ENCODE measurements around the gene DDX39A. TPM values are rescaled to one million over a fixed set of nuclear protein-coding genes. Genes with fewer than 3 reads are reported as not detected.

The DDX39A gene
- total RNA-seq, 2 donors from 2014 or later = 25.5 to 29.8 TPM

- Histone ChIP-seq H3K36me3 (peaks cover 52% of the 10 kb centered on the region), H3K27ac (no peak overlapping the region), H3K9me3 (no peaks in the 10 kb centered on the region), H3K27me3 (no peaks in the 10 kb centered on the region), H3K4me1 (no peaks in the 10 kb centered on the region), H3K4me3 (no peak overlapping the region)
- TF ChIP-seq CTCF (IDR thresholded peaks at IDR 0.05) = no peak
- no peak for DNase-seq (ENCODE audit: low spot score)
Measured at GRCh38 chr19:14395710-14396336, 23.3 kb downstream of the DDX39A start.

- DNase-seq (ENCODE audit: low spot score) = no peak
- Histone ChIP-seq H3K27ac (no peak overlapping the region), H3K36me3 (peaks cover 50% of the 10 kb centered on the region), H3K27me3 (no peaks in the 10 kb centered on the region), H3K9me3 (no peaks in the 10 kb centered on the region), H3K4me1 (no peaks in the 10 kb centered on the region), H3K4me3 (no peak overlapping the region)
- TF ChIP-seq CTCF (IDR thresholded peaks at IDR 0.05) = no peak
Measured at GRCh38 chr19:14395262-14395661, 23.9 kb downstream of the DDX39A start.

- Histone ChIP-seq H3K4me1 (no peaks in the 10 kb centered on the region), H3K27me3 (no peaks in the 10 kb centered on the region), H3K36me3 (peaks cover 42% of the 10 kb centered on the region), H3K4me3 (no peak overlapping the region), H3K27ac (no peak overlapping the region), H3K9me3 (no peaks in the 10 kb centered on the region)
- DNase-seq (ENCODE audit: low spot score) = no peak
- no peak for TF ChIP-seq CTCF (IDR thresholded peaks at IDR 0.05)
Measured at GRCh38 chr19:14394167-14394566, 25.0 kb downstream of the DDX39A start.

GRCh38 chr19:14393329-14393728, 25.8 kb downstream of the DDX39A start:
- Histone ChIP-seq H3K27ac (no peak overlapping the region), H3K27me3 (no peaks in the 10 kb centered on the region), H3K4me1 (no peaks in the 10 kb centered on the region), H3K4me3 (no peak overlapping the region), H3K36me3 (peaks cover 42% of the 10 kb centered on the region), H3K9me3 (no peaks in the 10 kb centered on the region)
- DNase-seq (ENCODE audit: low spot score) = no peak
- TF ChIP-seq CTCF (IDR thresholded peaks at IDR 0.05) = no peak

- no peak for DNase-seq (ENCODE audit: low spot score)
- H3K36me3 ChIP-seq = peaks cover 37% of the 10 kb centered on the region
- TF ChIP-seq CTCF (IDR thresholded peaks at IDR 0.05) = no peak
Measured at GRCh38 chr19:14391156-14391821, 27.9 kb downstream of the DDX39A start.

More at GRCh38 chr19:14391156-14391821, 27.9 kb downstream of the DDX39A start:
- no peaks in the 10 kb centered on the region for H3K9me3 ChIP-seq
- no peaks in the 10 kb centered on the region for H3K4me1 ChIP-seq
- no peak overlapping the region for H3K27ac ChIP-seq
- H3K4me3 ChIP-seq = no peak overlapping the region
- H3K27me3 ChIP-seq = no peaks in the 10 kb centered on the region

Data from right atrium auricular region (tissue), 2 donors.